SKM-1 (cell line): ENCODE results near the gene DYRK4.
"Not testable (repeated sequence)": the region's sequence is repeated elsewhere in the genome, so short reads cannot be mapped to it uniquely, and the experiment has no call there.

Experiments
- DNase-seq: peaks from one replicate; lab custom pipeline; 2025; ENCODE audit not compliant: unreplicated experiment; lab: John Stamatoyannopoulos, UW

Gene DYRK4, protein sequence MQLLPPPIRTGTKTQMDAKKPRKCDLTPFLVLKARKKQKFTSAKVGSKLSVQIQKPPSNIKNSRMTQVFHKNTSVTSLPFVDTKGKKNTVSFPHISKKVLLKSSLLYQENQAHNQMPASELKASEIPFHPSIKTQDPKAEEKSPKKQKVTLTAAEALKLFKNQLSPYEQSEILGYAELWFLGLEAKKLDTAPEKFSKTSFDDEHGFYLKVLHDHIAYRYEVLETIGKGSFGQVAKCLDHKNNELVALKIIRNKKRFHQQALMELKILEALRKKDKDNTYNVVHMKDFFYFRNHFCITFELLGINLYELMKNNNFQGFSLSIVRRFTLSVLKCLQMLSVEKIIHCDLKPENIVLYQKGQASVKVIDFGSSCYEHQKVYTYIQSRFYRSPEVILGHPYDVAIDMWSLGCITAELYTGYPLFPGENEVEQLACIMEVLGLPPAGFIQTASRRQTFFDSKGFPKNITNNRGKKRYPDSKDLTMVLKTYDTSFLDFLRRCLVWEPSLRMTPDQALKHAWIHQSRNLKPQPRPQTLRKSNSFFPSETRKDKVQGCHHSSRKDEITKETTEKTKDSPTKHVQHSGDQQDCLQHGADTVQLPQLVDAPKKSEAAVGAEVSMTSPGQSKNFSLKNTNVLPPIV

DNA sequence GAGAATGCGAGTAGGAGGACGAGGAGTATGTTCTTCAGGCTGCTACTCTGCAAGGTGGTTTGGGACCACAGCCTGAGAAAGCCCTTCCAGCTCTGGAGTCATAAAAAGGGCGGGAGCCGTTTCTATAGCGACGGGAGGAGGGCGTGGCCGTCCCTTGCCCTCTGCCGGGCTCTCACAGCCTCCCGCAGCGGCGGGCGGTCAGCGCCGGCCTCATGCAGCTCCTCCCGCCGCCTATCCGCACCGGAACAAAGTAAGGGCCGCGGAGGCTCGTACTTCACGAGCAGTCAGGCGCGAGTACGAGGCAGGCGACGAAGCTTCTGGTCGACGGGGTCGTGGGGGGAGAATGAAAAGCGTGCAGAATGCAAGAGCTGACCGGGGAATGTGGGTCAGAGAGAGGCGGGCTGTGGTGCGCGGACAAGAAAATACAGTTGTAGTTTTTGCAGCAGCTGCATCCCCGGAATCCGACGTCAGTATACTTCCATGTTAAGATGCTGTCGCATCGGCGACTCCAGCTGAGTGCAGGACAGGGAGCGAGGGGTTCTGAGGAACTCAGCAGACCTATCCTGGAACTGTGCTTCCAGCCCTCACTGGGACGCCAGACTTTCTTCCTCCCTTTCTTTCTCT is at the start of gene DYRK4:
Gene DYRK4, plus strand, starts transcription at position 175 of the 624 bp plus-strand sequence. Its CDS starts 38 bp downstream, at position 213.
- DNase-seq = no peak

DNA sequence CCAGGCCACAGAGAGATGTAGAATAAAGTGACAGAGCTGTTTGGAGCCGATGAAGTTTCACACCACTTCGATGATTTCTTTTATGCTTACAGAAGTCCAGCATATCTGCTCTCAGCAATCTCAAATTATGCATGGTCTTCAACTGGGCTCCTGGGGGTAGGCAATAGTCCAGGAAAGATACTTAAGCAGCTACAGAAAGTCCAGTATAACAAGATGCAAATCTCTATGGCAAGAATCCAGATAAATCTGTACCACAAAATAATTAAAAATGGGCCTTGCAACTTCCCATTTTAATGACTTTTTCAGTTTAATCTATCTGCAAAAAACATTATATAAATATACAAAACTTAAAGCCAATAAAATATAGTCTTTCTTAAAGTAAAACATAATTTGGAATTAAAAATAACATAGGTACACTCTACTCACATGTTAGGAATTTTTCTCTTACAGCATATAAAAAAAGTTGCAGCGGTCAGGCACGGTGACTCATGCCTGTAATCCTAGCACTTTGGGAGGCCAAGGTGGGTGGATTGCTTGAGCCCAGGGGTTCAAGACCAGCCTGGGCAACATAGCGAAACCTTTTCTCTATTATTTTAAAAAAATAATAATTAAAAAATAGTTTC is 43.8 kb upstream of the DYRK4 start:
- no peak for DNase-seq

DNA sequence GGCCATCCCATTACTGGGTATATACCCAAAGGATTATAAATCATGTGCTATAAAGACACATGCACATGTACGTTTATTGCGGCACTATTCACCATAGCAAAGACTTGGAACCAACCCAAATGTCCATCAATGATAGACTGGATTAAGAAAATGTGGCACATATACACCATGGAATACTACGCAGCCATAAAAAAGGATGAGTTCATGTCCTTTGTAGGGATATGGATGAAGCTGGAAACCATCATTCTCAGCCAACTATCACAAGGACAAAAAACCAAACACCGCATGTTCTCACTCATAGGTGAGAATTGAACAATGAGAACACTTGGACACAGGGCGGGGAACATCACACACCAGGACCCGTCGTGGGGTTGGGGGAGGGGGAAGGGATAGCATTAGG is 38.6 kb upstream of the DYRK4 start:
- not testable (repeated sequence) for DNase-seq

DNA sequence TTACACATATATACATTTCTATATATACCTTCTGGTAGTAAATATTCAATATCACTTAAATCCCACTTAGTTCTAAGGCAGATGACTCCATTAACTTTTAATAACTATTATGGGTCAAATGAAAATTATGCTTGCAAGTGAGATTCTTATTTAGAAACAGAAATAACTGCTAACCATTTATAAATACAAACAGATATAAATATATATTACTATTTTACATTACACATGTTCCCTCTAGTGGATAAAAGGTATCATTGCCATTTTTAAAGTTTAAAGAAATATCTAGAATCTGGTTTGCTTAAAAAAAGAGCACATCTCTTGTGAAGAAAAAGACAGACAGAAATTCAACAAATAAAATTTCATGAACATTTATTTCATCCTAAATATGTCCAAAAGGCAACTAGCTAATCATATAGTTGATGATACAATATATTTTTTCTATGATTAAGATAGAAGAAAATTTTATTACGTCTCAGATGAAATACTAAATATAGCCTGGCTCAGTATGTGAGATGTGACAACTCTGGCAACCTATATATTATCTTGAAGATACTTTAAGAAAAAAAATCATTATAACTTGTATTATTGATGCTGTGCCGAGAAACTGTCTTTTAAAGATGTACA is 35.0 kb upstream of the DYRK4 start:
- DNase-seq = no peak

DNA sequence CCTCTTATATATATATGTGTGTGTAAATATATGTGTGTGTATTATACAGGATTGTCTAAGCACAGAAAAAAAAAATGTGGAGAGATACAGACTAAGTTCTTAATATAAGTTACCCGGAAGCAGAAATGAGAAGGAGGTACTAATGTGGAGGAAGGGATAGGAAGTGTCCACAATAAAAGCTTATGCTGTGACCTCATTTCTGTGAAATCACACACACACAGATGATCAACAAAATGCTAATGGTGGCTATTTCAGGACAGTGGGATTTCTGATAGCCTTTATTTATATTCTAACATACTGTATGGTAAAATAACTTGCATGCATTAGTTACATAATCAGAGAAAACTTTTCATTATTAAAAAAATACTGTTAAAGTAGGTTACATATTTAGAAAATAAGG is 31.8 kb upstream of the DYRK4 start:
- no peak for DNase-seq

DNA sequence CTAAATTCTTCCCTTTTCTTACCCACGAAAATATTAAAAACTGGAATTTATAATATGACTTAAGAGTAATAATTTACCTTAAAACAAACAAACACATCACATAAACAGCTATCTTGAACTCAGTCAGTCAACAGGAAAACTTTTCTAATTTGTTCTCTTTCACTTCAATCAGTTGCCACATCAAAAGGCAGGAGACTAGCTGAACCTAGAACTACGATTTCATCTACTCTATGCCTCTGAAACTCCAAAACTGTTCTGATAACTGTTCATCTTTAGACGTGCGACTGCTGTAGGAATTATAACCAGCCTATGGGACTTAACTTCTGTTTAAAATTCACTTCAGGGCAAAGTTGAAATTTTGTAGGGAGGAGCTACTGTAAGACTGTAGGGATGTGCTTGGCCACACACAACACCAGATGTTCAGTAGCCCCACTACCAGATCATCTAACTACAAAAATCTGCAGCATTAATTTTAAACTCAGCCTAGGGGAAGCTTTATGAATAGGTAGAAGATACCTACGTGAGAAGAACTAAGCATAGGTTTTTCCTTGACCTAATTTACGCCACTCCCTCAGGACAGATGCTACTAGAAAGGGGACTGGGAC is 30.9 kb upstream of the DYRK4 start:
- no peak for DNase-seq

DNA sequence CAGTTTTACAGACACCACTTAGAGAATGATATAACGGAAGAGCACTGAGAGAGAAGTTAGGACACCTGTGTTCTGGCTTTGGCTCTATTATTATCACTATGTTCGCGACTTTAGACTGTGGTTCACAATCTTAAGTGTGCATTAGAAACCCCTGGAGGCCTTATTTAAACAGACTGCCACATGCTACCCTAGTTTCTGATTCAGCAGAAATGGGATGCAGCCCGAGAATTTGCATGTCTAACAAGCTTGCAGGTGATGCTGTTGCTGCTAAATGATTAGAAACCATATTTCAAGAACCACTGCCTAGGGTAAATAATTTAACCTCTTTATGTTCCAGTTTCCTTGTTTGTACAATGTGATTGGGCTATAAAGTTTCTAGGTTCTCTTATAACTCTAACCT is 26.9 kb upstream of the DYRK4 start:
- no peak for DNase-seq

DNA sequence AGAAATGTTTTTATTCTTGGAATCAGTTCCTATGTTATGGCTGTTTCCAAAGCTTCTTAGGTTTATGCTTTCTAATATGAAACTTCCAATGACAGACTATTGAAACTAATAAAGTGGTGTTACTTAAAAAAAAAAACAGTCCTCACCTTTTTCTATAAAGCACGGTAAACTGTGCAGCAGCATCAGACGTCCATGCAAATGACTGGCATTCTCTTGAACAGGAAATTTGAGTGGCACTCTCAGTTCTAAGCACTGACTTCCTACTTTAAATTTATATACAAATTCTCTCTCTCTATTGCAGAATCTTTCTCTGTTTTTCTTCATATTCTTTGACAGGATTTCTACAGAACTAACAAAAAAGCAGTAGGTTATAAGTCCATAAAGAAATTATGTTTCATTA is 26.1 kb upstream of the DYRK4 start:
- DNase-seq = no peak

DNA sequence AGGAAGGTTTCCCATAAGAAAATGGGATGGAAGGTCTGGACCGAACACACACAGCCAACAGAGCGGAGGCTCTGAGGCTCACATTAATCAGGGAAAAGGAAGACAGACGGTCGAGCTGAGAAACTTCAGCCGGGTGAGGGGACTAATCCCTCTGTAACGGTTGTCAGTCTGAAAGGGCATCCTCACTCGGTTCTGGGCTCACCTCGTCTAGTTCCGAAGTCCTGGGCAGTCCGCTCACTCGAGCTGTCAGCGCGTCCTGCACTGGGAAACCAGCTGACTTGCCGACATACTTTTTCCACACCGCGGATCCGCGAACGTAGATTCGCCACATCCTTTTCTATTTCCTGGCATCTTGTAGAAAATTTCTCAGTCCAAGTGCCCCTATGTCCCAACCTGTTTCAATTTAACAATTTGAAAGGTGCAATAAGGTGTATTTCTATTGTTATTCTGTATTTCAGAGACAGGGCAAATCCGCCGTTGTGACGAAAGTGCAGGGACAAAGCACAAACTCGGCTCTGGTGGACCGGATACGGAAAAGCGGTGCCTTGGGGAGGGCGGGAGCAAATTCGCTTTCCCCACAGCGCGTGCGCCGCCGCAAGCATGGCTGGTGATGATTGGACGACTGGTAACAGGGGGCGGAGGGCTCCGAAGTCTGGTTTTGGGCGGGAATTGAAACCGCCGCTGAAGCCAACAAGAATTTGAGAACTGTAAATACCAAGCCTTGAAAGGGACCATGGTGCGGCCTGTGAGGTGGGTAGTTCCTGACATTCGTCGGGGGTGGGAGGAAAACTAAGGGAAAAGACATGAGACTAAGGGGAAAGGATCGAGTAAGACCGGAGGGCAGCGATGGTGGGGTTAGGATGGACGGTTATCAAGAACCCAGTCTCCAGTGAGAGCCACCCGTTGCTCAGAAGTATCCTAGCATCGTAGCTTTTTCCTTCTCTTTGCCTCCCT is 23.5 kb upstream of the DYRK4 start, which contains the start of gene RAD51AP1:
Gene RAD51AP1, plus strand, starts transcription at position 684 of the 954 bp plus-strand sequence. Its CDS starts 50 bp downstream, at position 734.
- peak; percentile 59 for DNase-seq

DNA sequence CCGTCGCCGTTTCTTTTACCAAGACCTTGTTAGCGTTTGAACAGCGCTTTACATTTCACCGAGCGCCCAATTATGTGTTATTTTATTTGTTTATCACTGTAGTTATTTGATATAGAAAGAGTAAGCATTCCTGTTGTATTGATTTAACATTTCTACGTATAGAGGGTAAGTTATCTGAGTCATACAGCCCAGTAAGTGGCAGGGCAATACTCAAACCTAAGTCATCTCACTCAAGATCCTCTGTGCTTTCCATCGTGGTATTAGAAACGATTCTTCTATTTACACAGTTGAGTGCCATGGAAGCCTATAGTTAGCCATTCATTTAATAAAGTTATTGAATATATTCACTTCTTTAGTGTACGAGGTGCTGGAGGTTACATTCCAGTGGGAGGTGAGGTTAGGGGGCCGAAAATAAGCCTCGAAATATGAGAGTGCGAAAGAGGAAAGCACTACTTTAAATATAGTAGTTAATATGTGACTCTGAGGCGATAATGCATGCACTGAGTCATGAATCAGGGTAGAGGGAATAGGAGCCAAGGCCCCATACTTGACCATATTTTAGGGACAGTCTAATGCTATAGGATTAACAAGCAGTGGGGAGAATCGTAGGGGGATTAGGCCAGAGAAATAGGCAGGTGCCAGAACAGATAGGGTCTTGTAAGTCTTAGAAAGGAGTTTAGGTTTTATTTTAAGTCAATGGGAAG is 22.7 kb upstream of the DYRK4 start:
- no peak for DNase-seq

DNA sequence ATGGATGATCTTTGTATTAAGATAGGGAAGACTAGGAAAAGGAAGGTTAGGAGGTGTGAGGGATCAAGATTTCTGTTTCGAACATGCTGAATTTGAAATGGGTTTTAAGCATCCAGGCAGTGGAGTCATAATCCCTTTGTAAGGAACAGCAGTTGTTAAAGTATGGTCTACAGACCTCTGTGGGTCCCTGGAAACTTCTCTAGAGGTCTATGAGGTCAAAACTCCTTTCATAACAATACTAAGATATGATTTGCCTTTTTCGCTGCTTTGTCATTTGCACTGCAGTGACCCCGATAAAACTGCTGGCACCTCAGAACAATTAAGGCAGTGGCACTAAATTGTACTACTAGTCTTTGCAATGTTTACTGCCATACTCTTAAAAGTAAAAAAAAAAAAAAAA is 21.8 kb upstream of the DYRK4 start:
- no peak for DNase-seq

DNA sequence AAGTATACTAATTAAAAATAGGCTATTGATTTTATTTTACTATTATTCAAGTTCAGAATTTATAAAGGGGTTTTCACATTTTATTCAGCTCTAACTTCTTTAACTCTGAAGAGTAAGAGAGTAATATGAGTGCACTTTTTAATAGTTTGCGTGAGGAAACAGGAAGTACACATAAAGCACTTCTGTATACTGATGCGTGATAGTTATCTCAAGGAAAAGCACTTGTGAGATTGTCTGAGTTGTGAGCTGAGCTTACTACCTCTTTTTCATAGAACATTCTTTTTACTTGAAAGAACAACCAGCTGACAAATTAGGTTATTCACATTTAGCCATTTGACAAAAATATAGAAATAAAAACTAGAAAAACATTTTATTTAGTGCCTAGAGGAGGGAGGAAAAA is 21.4 kb upstream of the DYRK4 start:
- no peak for DNase-seq

DNA sequence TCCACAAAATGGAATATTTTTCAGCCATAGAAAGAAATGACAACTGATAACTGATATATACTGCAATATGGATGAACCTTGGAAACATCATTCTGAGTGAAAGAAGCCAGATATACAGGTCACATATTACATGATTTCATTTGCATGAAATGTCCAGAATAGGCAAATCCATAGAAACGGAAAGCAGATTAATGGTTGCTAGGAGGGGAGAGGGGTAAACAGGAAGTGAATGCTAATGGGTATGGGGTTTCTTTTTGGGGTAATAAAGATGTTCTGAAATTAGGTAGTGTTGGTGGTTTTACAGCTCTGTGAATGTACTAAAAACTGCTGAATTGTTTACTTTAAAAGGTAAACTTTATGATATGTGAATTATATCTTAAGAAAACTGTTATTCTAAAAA is 16.8 kb upstream of the DYRK4 start:
- DNase-seq = no peak

DNA sequence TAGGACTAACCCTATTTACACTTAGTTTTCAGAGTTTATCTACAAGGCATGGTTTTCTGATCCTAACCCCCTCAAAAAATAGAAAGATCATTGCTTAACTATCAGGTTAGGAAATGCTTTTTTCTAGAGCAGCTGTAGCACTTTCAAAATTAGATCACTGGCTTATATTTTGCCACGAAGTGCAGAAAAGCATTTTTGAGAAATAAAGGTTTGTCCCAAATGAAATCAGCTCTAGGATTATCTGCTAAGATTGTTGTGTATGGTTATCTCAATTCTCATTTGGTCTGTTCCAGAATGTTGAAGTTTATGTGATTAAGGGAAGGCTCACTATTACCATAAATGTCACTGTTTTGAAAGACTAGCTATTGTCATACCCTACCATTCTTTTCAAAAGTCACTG is 9.8 kb upstream of the DYRK4 start:
- DNase-seq = no peak

DNA sequence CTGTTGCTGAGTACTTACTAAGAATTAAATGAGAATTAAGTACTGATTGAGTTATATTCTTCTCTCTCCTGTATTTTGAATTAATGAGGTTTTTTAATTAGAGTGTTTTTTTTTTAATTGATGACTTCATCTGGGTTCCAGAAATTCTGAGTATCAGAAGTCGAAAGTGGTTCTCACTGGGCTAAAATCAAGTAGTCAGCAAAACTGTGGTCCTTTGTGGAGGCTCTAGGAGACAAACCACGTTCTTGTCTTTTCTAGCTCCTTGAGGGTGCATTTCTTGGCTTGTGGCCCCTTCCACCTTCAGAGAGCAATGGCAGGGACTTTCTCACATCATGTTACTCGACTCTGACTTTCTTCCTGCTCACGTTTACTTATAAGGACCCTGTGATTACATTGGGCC is 8.1 kb upstream of the DYRK4 start:
- DNase-seq = no peak

DNA sequence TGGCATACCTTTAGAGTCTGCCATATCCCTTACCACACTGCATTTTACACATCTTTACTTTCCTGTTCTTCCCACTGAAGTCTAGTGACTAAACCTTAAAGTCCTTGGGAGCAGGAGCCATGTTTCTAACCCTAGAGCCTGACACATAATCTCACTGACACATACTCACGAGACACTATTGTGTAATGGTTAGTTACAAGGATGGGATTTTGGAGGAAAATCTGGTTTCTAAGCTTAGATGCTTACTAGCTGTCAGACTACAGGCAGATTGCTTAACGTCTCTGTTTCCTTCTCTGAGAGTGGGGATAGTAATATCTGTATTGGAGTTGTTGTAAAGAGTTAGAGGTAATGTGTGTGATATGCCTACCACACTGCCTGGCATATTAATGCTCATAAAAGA is 6.2 kb upstream of the DYRK4 start:
- no peak for DNase-seq

DNA sequence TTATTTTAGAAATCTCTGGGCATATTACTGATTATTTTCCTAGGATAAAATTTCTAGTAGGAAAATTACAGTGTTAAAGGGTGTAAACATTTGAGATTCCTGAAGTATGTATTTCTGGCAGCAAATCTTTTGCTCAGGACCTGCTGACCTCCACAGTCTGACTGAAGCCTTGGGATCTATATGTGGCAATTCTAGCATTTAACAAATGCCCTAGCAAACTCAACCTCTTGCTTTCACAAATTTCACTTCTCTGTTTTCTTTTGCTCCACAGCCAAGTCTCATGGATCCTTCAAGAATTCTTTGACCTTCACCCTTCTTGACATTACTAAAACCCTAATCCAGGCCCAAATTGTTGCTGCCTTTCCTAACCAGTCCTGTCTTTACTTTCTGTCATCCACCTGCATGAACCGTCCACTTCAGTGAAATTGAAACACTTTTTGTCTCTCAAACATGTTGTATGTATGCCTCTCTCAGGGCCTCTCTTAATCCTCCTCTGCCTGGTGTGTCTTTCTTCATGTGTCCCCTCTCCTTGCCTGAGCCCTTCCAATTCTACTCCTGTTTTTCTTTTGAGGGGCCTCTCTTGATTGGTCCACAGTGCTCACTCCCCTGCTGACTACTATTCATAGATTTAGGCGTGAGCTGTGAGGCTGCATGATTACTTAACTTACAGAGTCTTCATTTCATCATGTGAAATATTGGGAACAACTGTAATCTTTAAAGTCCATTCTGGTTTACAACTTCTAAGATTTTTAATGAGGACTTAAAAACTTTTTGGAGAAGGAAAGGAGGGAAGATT is 5.1 kb upstream of the DYRK4 start:
- DNase-seq = no peak

DNA sequence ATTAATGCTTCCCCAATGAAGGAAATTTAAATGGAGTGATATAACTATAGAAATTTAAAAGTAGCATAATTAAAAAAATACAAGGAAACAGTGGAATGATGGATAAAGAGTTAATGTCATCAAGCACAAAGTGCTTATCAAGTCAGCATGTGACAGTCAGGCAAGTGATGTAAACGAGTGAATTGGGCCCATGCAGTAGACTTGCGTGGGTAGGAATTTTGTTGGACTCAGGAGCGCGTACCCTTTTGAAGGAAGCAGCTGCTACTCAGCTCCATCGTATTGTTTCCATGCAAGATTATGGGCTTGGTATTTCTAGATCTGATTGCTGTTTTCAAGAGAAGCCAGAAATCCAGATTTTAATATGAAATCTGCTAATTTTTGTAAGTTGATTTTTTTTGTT is 4.4 kb upstream of the DYRK4 start:
- DNase-seq = no peak
